WTC11 (cell line): Measurements from ENCODE around the gene TCF20. TPM values are rescaled to one million over a fixed set of nuclear protein-coding genes. Genes with fewer than 3 reads are reported as not detected.

ENCODE experiments used
- ATAC-seq: fragments of 200-7000 bp; cut with Tn5 transposase; 2 replicates; pipeline ENCODE4 v1.10.0; 2021; ENCODE audit warnings: mild to moderate bottlenecking, moderate library complexity
- CTCF ChIA-PET: fragments of 300-600 bp; sonication (Branson Sonifier 250); formaldehyde crosslinking; loops from one replicate; lab custom pipeline; 2021; ENCODE audit warnings: antibody characterized with exemption; lab: Charles Lee
- POLR2A ChIA-PET: fragments of 350-600 bp; sonication (Branson Sonifier 250); formaldehyde crosslinking; loops from one replicate; lab custom pipeline; 2021; ENCODE audit warnings: antibody characterized with exemption; lab: Charles Lee
- DNase-seq: peaks from one replicate; pipeline ENCODE4 v3.0.0; 2021; ENCODE audit warnings: low spot score
- H3K27ac Mint-ChIP-seq: 2 replicates; pipeline ENCODE4 v1.8.0; 2021; ENCODE audit warnings: mixed read lengths
- H3K27me3 Mint-ChIP-seq: 2 replicates; pipeline ENCODE4 v1.8.0; 2021; ENCODE audit warnings: low read depth, mild to moderate bottlenecking, moderate library complexity, mixed read lengths
- H3K36me3 Mint-ChIP-seq: 2 replicates; pipeline ENCODE4 v1.8.0; 2021; ENCODE audit warnings: mixed read lengths
- H3K4me1 Mint-ChIP-seq: 2 replicates; pipeline ENCODE4 v1.8.0; 2022; ENCODE audit warnings: mixed read lengths
- H3K4me3 Mint-ChIP-seq: 2 replicates; pipeline ENCODE4 v1.8.0; 2021; ENCODE audit warnings: mild to moderate bottlenecking, moderate library complexity, mixed read lengths
- H3K9me3 Mint-ChIP-seq: 2 replicates; pipeline ENCODE4 v1.8.0; 2021; ENCODE audit warnings: mixed read lengths
- ATF1 ChIP-seq: sonication (generic); formaldehyde crosslinking; IDR thresholded peaks from 2 replicates; pipeline ENCODE4 v1.8.1; 2023; ENCODE audit warnings: mild to moderate bottlenecking, moderate library complexity, missing genetic modification reagents
- FOXJ3 ChIP-seq: sonication (generic); formaldehyde crosslinking; IDR thresholded peaks from 2 replicates; pipeline ENCODE4 v1.9.0; 2021; ENCODE audit warnings: missing genetic modification reagents, mild to moderate bottlenecking, borderline replicate concordance
- GRHL2 ChIP-seq: fragments of 250-450 bp; sonication (Bioruptor Pico); IDR thresholded peaks from 2 replicates; pipeline ENCODE4 v1.8.0; 2022; ENCODE audit warnings: mild to moderate bottlenecking, moderate library complexity; ENCODE audit not compliant: insufficient replicate concordance, severe bottlenecking
- HMGA2 ChIP-seq: fragments of 250-450 bp; sonication (Bioruptor Pico); IDR thresholded peaks from 2 replicates; pipeline ENCODE4 v1.4.0; 2021; ENCODE audit warnings: mild to moderate bottlenecking, moderate library complexity
- JAZF1 ChIP-seq: fragments of 250-450 bp; sonication (Bioruptor Pico); IDR thresholded peaks from 2 replicates; pipeline ENCODE4 v1.9.0; 2021; ENCODE audit warnings: moderate library complexity, mild to moderate bottlenecking, inconsistent platforms
- MYBL2 ChIP-seq: sonication (generic); formaldehyde crosslinking; IDR thresholded peaks from 2 replicates; pipeline ENCODE4 v1.8.1; 2023; ENCODE audit warnings: mild to moderate bottlenecking, moderate library complexity, missing genetic modification reagents
- NR3C1 ChIP-seq: sonication (generic); formaldehyde crosslinking; conservative IDR thresholded peaks from 2 replicates; pipeline ENCODE4 v1.8.1; 2023; ENCODE audit warnings: low read depth, mild to moderate bottlenecking, missing genetic modification reagents
- SOX15 ChIP-seq: fragments of 250-450 bp; sonication (Bioruptor Pico); IDR thresholded peaks from 2 replicates; pipeline ENCODE4 v1.9.0; 2021; ENCODE audit warnings: mild to moderate bottlenecking
- SP1 ChIP-seq: sonication (generic); formaldehyde crosslinking; conservative IDR thresholded peaks from 2 replicates; pipeline ENCODE4 v1.8.1; 2022; ENCODE audit warnings: missing genetic modification reagents
- STAT6 ChIP-seq: sonication (generic); formaldehyde crosslinking; conservative IDR thresholded peaks from 2 replicates; pipeline ENCODE4 v1.8.1; 2023; ENCODE audit warnings: mild to moderate bottlenecking, low read depth, missing genetic modification reagents, moderate library complexity
- TEAD1 ChIP-seq: sonication (generic); formaldehyde crosslinking; IDR thresholded peaks from 2 replicates; pipeline ENCODE4 v1.8.0; 2022; ENCODE audit warnings: mild to moderate bottlenecking, missing genetic modification reagents
- TP53 ChIP-seq: sonication (generic); formaldehyde crosslinking; IDR thresholded peaks from 2 replicates; pipeline ENCODE4 v1.8.1; 2023; ENCODE audit warnings: mild to moderate bottlenecking, missing genetic modification reagents
- ZBTB21 ChIP-seq: sonication (generic); formaldehyde crosslinking; IDR thresholded peaks from 2 replicates; pipeline ENCODE4 v1.8.1; 2023; ENCODE audit warnings: mild to moderate bottlenecking, missing genetic modification reagents, borderline replicate concordance
- ZNF232 ChIP-seq: sonication (generic); formaldehyde crosslinking; IDR thresholded peaks from 2 replicates; pipeline ENCODE4 v1.8.0; 2022; ENCODE audit warnings: mild to moderate bottlenecking, missing genetic modification reagents
- ZNF512 ChIP-seq: sonication (generic); formaldehyde crosslinking; IDR thresholded peaks from 2 replicates; pipeline ENCODE4 v1.8.1; 2022; ENCODE audit warnings: missing genetic modification reagents, borderline replicate concordance
- total RNA-seq: library from RNA; stranded (reverse); gene quantifications from 3 replicates; pipeline ENCODE4 v1.2.3, GENCODE V29; 2021
- TF ChIP-seq, protein P1 (sequence below): sonication (generic); formaldehyde crosslinking; IDR thresholded peaks from 2 replicates; pipeline ENCODE4 v1.8.0; 2022; ENCODE audit warnings: mild to moderate bottlenecking, missing genetic modification reagents
- TF ChIP-seq, protein P2 (sequence below): fragments of 250-450 bp; sonication (Bioruptor Pico); IDR thresholded peaks from 2 replicates; pipeline ENCODE4 v1.9.0; 2021; ENCODE audit warnings: moderate library complexity, mild to moderate bottlenecking, inconsistent platforms, borderline replicate concordance
- TF ChIP-seq, protein P3 (sequence below): fragments of 250-450 bp; sonication (Bioruptor Pico); conservative IDR thresholded peaks from 2 replicates; pipeline ENCODE4 v1.9.0; 2021; ENCODE audit warnings: mild to moderate bottlenecking

TCF20 gene
- total RNA-seq, 1 experiment from 2014 or later: 77.0 TPM

GRCh38 chr22:42289671-42290541, 19.5 kb upstream of the TCF20 start:
- no peak for TF ChIP-seq MYBL2 (CRISPR knock-in tag)
- TF ChIP-seq ATF1: no peak
- no peak for TF ChIP-seq NR3C1 (CRISPR knock-in tag)
- TF ChIP-seq TEAD1 (CRISPR knock-in tag): no peak
- no peak for TF ChIP-seq STAT6
- no peak for TF ChIP-seq ZNF232
- no peak for TF ChIP-seq GRHL2
- TF ChIP-seq ZNF512 (CRISPR knock-in tag): no peak
- TF ChIP-seq HMGA2 (CRISPR knock-in tag): no peak
- TF ChIP-seq, protein P1, sequence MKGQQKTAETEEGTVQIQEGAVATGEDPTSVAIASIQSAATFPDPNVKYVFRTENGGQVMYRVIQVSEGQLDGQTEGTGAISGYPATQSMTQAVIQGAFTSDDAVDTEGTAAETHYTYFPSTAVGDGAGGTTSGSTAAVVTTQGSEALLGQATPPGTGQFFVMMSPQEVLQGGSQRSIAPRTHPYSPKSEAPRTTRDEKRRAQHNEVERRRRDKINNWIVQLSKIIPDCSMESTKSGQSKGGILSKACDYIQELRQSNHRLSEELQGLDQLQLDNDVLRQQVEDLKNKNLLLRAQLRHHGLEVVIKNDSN (CRISPR knock-in tag): no peak
- no peak for DNase-seq
- no peak overlapping the region for H3K4me3 Mint-ChIP-seq
- H3K9me3 Mint-ChIP-seq: no peaks in the 10 kb centered on the region
- H3K36me3 Mint-ChIP-seq: no peaks in the 10 kb centered on the region
- ChIA-PET CTCF (no interaction called here), POLR2A (no interaction called here)
- H3K4me1 Mint-ChIP-seq: peaks cover 42% of the 10 kb centered on the region
- H3K27me3 Mint-ChIP-seq: peaks cover 27% of the 10 kb centered on the region
- 0 out of 2 replicates have a peak overlapping the region, but pooled peaks have one; percentile 63 for H3K27ac Mint-ChIP-seq
- no peak for ATAC-seq

GRCh38 chr22:42288791-42289190, 18.3 kb upstream of the TCF20 start:
- no peaks in the 10 kb centered on the region for H3K9me3 Mint-ChIP-seq
- DNase-seq: no peak
- no peak for ATAC-seq
- no peaks in the 10 kb centered on the region for H3K36me3 Mint-ChIP-seq
- POLR2A ChIA-PET: no interaction called here
- H3K4me3 Mint-ChIP-seq: no peak overlapping the region
- peaks cover 31% of the 10 kb centered on the region for H3K4me1 Mint-ChIP-seq
- no peak for TF ChIP-seq TP53 (CRISPR knock-in tag)
- no peak for TF ChIP-seq SOX15 (CRISPR knock-in tag)
- TF ChIP-seq, protein P2, sequence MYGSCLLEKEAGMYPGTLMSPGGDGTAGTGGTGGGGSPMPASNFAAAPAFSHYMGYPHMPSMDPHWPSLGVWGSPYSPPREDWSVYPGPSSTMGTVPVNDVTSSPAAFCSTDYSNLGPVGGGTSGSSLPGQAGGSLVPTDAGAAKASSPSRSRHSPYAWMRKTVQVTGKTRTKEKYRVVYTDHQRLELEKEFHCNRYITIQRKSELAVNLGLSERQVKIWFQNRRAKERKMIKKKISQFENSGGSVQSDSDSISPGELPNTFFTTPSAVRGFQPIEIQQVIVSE: no peak
- TF ChIP-seq NR3C1 (CRISPR knock-in tag): no peak
- no peak for TF ChIP-seq ZBTB21
- no peak for TF ChIP-seq JAZF1
- TF ChIP-seq SP1 (CRISPR knock-in tag): no peak
- no peak for TF ChIP-seq FOXJ3 (CRISPR knock-in tag)
- TF ChIP-seq, protein P3, sequence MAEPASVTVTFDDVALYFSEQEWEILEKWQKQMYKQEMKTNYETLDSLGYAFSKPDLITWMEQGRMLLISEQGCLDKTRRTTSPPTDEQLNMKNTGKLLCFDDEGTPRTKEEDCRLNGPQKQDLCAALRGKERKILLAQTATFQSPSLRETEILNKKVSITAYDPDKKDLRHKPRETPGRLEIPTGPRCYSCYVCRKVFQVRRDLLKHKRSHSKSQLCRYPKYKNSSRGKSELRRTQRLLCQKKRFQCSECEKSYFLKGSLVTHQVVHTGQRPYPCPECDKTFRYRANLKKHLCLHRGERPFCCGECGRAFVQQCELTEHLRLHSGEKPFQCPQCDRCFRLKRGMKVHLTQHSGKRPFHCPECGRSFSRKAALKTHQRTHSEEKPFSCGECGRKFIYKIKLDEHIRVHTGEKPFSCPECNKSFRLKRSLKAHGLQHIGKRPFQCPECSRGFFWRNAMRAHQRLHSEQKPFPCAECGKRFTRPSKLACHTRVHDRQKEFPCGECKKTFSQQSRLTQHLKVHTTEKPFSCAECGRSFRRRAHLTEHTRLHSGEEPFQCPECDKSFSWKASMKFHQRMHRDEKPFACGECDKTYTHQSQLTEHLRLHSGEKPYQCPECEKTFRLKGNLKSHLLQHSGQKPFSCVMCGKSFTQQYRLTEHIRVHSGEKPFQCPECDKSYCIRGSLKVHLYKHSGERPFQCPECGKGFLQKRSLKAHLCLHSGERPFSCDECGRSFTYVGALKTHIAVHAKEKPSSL (CRISPR knock-in tag): no peak
- H3K27ac Mint-ChIP-seq: no peak overlapping the region
- H3K27me3 Mint-ChIP-seq: peaks cover 38% of the 10 kb centered on the region
- CTCF ChIA-PET: no interaction called here
